ENCODE results near the gene DMRTB1. TPM values are rescaled to one million over a fixed set of nuclear protein-coding genes. Genes with fewer than 3 reads are reported as not detected.

The DMRTB1 gene
- total RNA-seq, 1 experiment from 2014 or later, result not detected

DNA sequence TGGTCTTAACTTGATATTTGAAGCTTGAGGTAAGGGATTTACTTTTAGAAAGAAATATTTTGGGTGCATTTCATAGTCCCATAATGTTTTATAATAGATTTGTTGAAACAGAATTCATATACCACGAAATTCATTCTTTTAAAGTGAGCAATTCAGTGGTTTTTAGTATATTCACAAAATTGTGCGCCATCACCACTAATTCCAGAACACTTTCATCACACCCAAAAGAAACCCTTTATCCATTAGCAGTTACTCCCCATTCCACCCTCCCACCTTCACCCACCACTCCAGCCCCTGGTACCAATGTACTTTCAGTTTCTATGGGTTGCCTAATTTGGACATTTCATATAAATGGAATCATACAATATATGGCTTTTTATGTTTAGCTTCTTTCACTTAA is 38.9 kb upstream of the DMRTB1 start:
- ATAC-seq, result no peak
- TF ChIP-seq SIN3A (IDR thresholded peaks at IDR 0.05; ENCODE audit: borderline replicate concordance, insufficient read depth, low read depth, low read length), result no peak
- no peak for TF ChIP-seq TCF7L2 (IDR thresholded peaks at IDR 0.05; ENCODE audit: low read depth, low read length)
- no peak for TF ChIP-seq REST (IDR thresholded peaks at IDR 0.05; ENCODE audit: insufficient read depth in 1 of 2, low read depth in 2 of 2, low read length in 1 of 2)
- TF ChIP-seq POLR2AphosphoS5 (IDR thresholded peaks at IDR 0.05; ENCODE audit: low read depth, low read length), result no peak
- no peak for TF ChIP-seq CTCF (IDR thresholded peaks at IDR 0.05)
- CTCF ChIA-PET, result no interaction called here
- DNase-seq (ENCODE audit: low read depth, low spot score), result no peak
- BruUV-seq (replicated peaks), result no TSS peak
- peaks cover 2% of the 10 kb centered on the region; the same call in 1 of the 2 replicates for H3K9me3 ChIP-seq (ENCODE audit: control insufficient read depth, insufficient read depth, low read depth, low read length)
- H3K4me1 ChIP-seq (ENCODE audit: control insufficient read depth, insufficient read depth, low read length), result no peaks in the 10 kb centered on the region
- no peak overlapping the region for H3K4me3 ChIP-seq (ENCODE audit: low read depth in 2 of 2, low read length in 2 of 2)
- POLR2A ChIA-PET, result no interaction called here
- intact Hi-C loops (cut with micrococcal nuclease; ENCODE audit: unreplicated experiment), result no loop called here
- no peak overlapping the region for H3K27ac ChIP-seq (ENCODE audit: low read length)
- H3K36me3 ChIP-seq (ENCODE audit: control insufficient read depth, insufficient read depth, low read length), result no peaks in the 10 kb centered on the region
- in situ Hi-C loops (cut with HindIII; ENCODE audit: low pct_unique_long_range_greater_than_20kb, low sequenced_read_pairs), result no loop called here
- H3K27me3 ChIP-seq (ENCODE audit: control insufficient read depth, insufficient read depth, low read length), result 0 out of 2 replicates have a peak, but pooled peaks cover 5% of the 10 kb centered on the region

DNA sequence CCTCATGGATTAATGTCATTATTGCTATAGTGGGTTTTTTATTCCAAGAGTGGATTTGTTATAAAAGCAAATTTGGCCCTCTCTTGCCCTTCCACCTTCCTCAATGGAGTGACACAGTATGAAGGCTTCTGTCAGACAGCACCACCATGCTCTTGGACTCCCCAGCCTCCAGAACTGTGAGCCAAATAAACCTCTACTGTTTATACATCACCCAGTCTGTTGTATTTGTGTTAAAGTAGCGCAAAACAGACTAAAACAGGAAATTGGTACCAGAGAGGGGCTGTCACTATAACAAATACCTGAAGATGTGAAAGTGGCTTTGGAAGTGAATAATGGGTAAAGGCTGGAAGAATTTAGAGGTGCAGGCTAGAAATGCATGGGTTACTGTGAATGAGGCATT is 38.0 kb upstream of the DMRTB1 start:
- no TSS peak for BruUV-seq (replicated peaks)
- DNase-seq (ENCODE audit: low read depth, low spot score), result no peak
- no peak overlapping the region for H3K4me3 ChIP-seq (ENCODE audit: low read depth in 2 of 2, low read length in 2 of 2)
- H3K4me1 ChIP-seq (ENCODE audit: control insufficient read depth, insufficient read depth, low read length), result no peaks in the 10 kb centered on the region
- no peak for TF ChIP-seq POLR2AphosphoS5 (IDR thresholded peaks at IDR 0.05; ENCODE audit: low read depth, low read length)
- no peak for TF ChIP-seq CTCF (IDR thresholded peaks at IDR 0.05)
- TF ChIP-seq REST (IDR thresholded peaks at IDR 0.05; ENCODE audit: insufficient read depth in 1 of 2, low read depth in 2 of 2, low read length in 1 of 2), result no peak
- no peak for TF ChIP-seq TCF7L2 (IDR thresholded peaks at IDR 0.05; ENCODE audit: low read depth, low read length)
- no peak for TF ChIP-seq SIN3A (IDR thresholded peaks at IDR 0.05; ENCODE audit: borderline replicate concordance, insufficient read depth, low read depth, low read length)
- no peaks in the 10 kb centered on the region for H3K36me3 ChIP-seq (ENCODE audit: control insufficient read depth, insufficient read depth, low read length)
- H3K27me3 ChIP-seq (ENCODE audit: control insufficient read depth, insufficient read depth, low read length), result 0 out of 2 replicates have a peak, but pooled peaks cover 5% of the 10 kb centered on the region
- H3K9me3 ChIP-seq (ENCODE audit: control insufficient read depth, insufficient read depth, low read depth, low read length), result peaks cover 2% of the 10 kb centered on the region; the same call in 1 of the 2 replicates
- CTCF ChIA-PET, result no interaction called here
- in situ Hi-C loops (cut with HindIII; ENCODE audit: low pct_unique_long_range_greater_than_20kb, low sequenced_read_pairs) (no loop called here), intact Hi-C loops (cut with micrococcal nuclease; ENCODE audit: unreplicated experiment) (no loop called here)
- no peak overlapping the region for H3K27ac ChIP-seq (ENCODE audit: low read length)
- POLR2A ChIA-PET, result no interaction called here
- no peak for ATAC-seq
